ENCODE results near the gene CHFR. TPM values are rescaled to one million over a fixed set of nuclear protein-coding genes. Genes with fewer than 3 reads are reported as not detected.
A peak's percentile ranks its signal among the peaks of the same experiment; 100 is the strongest.
"Not testable (repeated sequence)": the region's sequence is repeated elsewhere in the genome, so short reads cannot be mapped to it uniquely, and the experiment has no call there.

Gene CHFR
- total RNA-seq, 2 experiments from 2014 or later: 75.1 to 85.6 TPM

- no peak overlapping the region for H3K27ac Mint-ChIP-seq
- no peak for DNase-seq
- no peaks in the 10 kb centered on the region for H3K27me3 Mint-ChIP-seq
Measured at GRCh38 chr12:132850291-132850690, 37.1 kb downstream of the CHFR start.

GRCh38 chr12:132848521-132848920 lies 38.9 kb downstream of the CHFR start:
- peaks cover 17% of the 10 kb centered on the region for H3K4me1 Mint-ChIP-seq (ENCODE audit: low read depth)
- peak overlapping the region; percentile 87 for H3K27ac Mint-ChIP-seq
- intact Hi-C loops (cut with DNase I, micrococcal nuclease): no loop called here
- Histone ChIP-seq H3K9me3 (ENCODE audit: control insufficient read depth in 1 of 2, insufficient read depth in 1 of 2, low read length in 2 of 2) (no peaks in the 10 kb centered on the region), H3K27me3 (ENCODE audit: control insufficient read depth in 1 of 2, insufficient read depth in 2 of 2, low read length in 2 of 2) (no peaks in the 10 kb centered on the region), H3K4me3 (ENCODE audit: low read length) (no peak overlapping the region), H3K36me3 (ENCODE audit: insufficient read depth, low read length) (peaks cover 70% of the 10 kb centered on the region), H3K4me1 (ENCODE audit: insufficient read depth, low read length) (no peaks in the 10 kb centered on the region), H3K27ac (ENCODE audit: low read depth in 1 of 2, low read length in 2 of 2) (no peak overlapping the region)
- no peaks in the 10 kb centered on the region for H3K27me3 Mint-ChIP-seq
- ATAC-seq (ENCODE audit: poor library complexity): no peak
- TF ChIP-seq, protein P1, sequence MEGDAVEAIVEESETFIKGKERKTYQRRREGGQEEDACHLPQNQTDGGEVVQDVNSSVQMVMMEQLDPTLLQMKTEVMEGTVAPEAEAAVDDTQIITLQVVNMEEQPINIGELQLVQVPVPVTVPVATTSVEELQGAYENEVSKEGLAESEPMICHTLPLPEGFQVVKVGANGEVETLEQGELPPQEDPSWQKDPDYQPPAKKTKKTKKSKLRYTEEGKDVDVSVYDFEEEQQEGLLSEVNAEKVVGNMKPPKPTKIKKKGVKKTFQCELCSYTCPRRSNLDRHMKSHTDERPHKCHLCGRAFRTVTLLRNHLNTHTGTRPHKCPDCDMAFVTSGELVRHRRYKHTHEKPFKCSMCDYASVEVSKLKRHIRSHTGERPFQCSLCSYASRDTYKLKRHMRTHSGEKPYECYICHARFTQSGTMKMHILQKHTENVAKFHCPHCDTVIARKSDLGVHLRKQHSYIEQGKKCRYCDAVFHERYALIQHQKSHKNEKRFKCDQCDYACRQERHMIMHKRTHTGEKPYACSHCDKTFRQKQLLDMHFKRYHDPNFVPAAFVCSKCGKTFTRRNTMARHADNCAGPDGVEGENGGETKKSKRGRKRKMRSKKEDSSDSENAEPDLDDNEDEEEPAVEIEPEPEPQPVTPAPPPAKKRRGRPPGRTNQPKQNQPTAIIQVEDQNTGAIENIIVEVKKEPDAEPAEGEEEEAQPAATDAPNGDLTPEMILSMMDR (IDR thresholded peaks at IDR 0.05): no peak
- H3K9me3 Mint-ChIP-seq: no peaks in the 10 kb centered on the region
- H3K36me3 Mint-ChIP-seq (ENCODE audit: low read depth): peaks cover 70% of the 10 kb centered on the region
- no peak overlapping the region for H3K4me3 Mint-ChIP-seq
- no peak for DNase-seq
- ChIA-PET POLR2A (interaction anchor here (0.9 to 2.5 kb wide), 4 partner anchors 11 to 39 kb away, joined by 3 to 12 read pairs (median 7); partner anchors contain the start of genes CHFR and GOLGA3), CTCF (no interaction called here)

More at GRCh38 chr12:132850291-132850690, 37.1 kb downstream of the CHFR start:
- H3K4me3 ChIP-seq (ENCODE audit: low read length): no peak overlapping the region
- H3K27ac ChIP-seq (ENCODE audit: low read depth in 1 of 2, low read length in 2 of 2): no peak overlapping the region
- H3K36me3 Mint-ChIP-seq (ENCODE audit: low read depth): peaks cover 75% of the 10 kb centered on the region
- H3K4me1 Mint-ChIP-seq (ENCODE audit: low read depth): peaks cover 17% of the 10 kb centered on the region
- TF ChIP-seq, protein P1 (IDR thresholded peaks at IDR 0.05): no peak
- intact Hi-C loops (cut with DNase I, micrococcal nuclease): no loop called here
- peaks cover 68% of the 10 kb centered on the region for H3K36me3 ChIP-seq (ENCODE audit: insufficient read depth, low read length)
- ChIA-PET POLR2A (no interaction called here), CTCF (interaction anchor here (0.6 to 0.8 kb wide), 2 partner anchors 16 to 82 kb away, joined by 3 to 4 read pairs; no protein-coding TSS in a partner anchor)
- no peaks in the 10 kb centered on the region for H3K4me1 ChIP-seq (ENCODE audit: insufficient read depth, low read length)
- no peaks in the 10 kb centered on the region for H3K9me3 Mint-ChIP-seq
- no peak for ATAC-seq (ENCODE audit: poor library complexity)
- H3K9me3 ChIP-seq (ENCODE audit: control insufficient read depth in 1 of 2, insufficient read depth in 1 of 2, low read length in 2 of 2): no peaks in the 10 kb centered on the region
- no peak overlapping the region for H3K4me3 Mint-ChIP-seq
- no peaks in the 10 kb centered on the region for H3K27me3 ChIP-seq (ENCODE audit: control insufficient read depth in 1 of 2, insufficient read depth in 2 of 2, low read length in 2 of 2)

DNA sequence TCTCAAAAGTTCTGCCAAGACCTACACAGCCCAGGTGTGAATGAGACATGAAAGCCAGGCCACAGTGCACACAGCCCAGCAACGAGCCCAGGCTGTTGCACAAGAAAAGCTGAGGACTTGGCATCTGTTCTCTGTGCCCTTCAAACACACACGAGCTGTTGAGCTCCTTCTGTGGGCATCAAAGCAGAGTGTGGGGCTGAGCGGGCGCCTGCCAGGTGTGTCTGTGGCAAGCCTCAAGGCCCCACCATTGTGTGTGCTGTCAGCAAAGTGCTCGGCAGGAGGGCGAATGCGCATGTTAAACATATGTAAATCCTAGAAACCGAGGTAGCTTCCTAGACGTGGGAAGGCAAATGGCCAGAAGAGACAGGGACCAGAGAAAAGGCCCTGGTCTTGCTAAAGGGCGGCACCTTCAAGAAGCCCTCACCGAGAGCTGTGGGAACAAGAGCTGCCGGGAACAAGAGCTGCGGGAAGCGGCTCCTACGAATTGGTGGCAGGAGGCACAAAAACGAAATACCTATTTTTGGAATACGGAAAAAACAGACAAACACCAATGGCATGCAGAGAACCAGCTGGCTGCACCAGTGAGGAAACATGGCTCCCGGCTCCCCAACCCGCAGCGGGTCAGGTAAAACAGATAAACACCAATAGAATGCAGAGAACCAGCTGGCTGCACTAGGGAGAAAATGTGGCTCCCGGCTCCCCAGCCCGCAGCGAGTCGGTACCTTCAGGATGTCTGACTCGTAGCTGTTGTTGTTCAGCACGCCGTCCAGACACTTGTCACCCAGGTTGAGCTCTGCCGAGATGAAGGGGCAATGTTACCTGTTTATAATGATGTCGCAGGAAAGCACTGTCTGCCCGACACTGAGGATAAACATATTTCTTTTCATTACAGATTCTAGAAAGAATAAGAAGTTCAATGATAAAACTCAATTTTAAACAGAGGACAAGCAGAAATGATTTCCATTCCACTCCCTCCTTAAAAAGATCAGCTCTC lies 39.7 kb downstream of the CHFR start:
- Histone ChIP-seq H3K27me3 (ENCODE audit: control insufficient read depth in 1 of 2, insufficient read depth in 2 of 2, low read length in 2 of 2) (no peaks in the 10 kb centered on the region), H3K9me3 (ENCODE audit: control insufficient read depth in 1 of 2, insufficient read depth in 1 of 2, low read length in 2 of 2) (no peaks in the 10 kb centered on the region), H3K4me3 (ENCODE audit: low read length) (no peak overlapping the region), H3K36me3 (ENCODE audit: insufficient read depth, low read length) (peaks cover 69% of the 10 kb centered on the region), H3K27ac (ENCODE audit: low read depth in 1 of 2, low read length in 2 of 2) (peak overlapping the region in 1 of 2 donors; percentile 44), H3K4me1 (ENCODE audit: insufficient read depth, low read length) (no peaks in the 10 kb centered on the region)
- ATAC-seq (ENCODE audit: poor library complexity) (peak; percentile 82), DNase-seq (peak in 4 of 14 experiments; percentile 26 to 36 (median 32))
- no peaks in the 10 kb centered on the region for H3K9me3 Mint-ChIP-seq
- POLR2A ChIA-PET: interaction anchor here (1.0 to 2.5 kb wide), 6 partner anchors 10 to 138 kb away, joined by 3 to 12 read pairs (median 5); partner anchors contain the start of genes GOLGA3 and ZNF26
- CTCF ChIA-PET: no interaction called here
- TF ChIP-seq, protein P1 (IDR thresholded peaks at IDR 0.05): no peak
- H3K27me3 Mint-ChIP-seq: no peaks in the 10 kb centered on the region
- H3K36me3 Mint-ChIP-seq (ENCODE audit: low read depth): peaks cover 69% of the 10 kb centered on the region
- H3K27ac Mint-ChIP-seq: peak overlapping the region; percentile 87
- peak overlapping the region; percentile 20 for H3K4me3 Mint-ChIP-seq
- intact Hi-C loops (cut with DNase I, micrococcal nuclease): no loop called here
- H3K4me1 Mint-ChIP-seq (ENCODE audit: low read depth): peaks cover 17% of the 10 kb centered on the region

DNA sequence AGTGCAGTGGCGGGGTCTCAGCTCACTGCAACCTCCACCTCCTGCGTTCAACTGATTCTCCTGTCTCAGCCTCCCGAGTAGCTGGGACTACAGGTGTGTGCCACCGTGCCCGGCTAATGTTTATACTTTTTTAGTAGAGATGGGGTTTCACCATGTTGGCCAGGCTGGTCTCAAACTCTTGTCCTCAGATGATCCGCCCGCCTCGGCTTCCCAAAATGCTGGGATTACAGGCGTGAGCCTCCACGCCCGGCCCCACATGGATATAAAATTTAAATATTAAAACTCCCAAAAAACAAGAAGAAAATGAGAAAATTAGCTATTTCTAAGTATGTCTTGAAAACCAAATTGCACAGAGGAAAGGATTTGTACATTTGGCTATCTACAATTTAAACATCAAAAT lies 42.7 kb downstream of the CHFR start:
- H3K27me3 ChIP-seq (ENCODE audit: control insufficient read depth in 1 of 2, insufficient read depth in 2 of 2, low read length in 2 of 2); H3K4me3 ChIP-seq (ENCODE audit: low read length); CTCF ChIA-PET; H3K27ac Mint-ChIP-seq; intact Hi-C loops (cut with DNase I, micrococcal nuclease); DNase-seq; H3K27me3 Mint-ChIP-seq; H3K9me3 Mint-ChIP-seq; POLR2A ChIA-PET; H3K4me3 Mint-ChIP-seq; H3K27ac ChIP-seq (ENCODE audit: low read depth in 1 of 2, low read length in 2 of 2); H3K4me1 ChIP-seq (ENCODE audit: insufficient read depth, low read length); H3K9me3 ChIP-seq (ENCODE audit: control insufficient read depth in 1 of 2, insufficient read depth in 1 of 2, low read length in 2 of 2); ATAC-seq (ENCODE audit: poor library complexity): not testable (repeated sequence)
- Mint-ChIP-seq H3K36me3 (ENCODE audit: low read depth) (peaks cover 63% of the 10 kb centered on the region), H3K4me1 (ENCODE audit: low read depth) (peaks cover 17% of the 10 kb centered on the region)
- H3K36me3 ChIP-seq (ENCODE audit: insufficient read depth, low read length): peaks cover 69% of the 10 kb centered on the region
